ENCODE measurements around the gene USF2.

DNA sequence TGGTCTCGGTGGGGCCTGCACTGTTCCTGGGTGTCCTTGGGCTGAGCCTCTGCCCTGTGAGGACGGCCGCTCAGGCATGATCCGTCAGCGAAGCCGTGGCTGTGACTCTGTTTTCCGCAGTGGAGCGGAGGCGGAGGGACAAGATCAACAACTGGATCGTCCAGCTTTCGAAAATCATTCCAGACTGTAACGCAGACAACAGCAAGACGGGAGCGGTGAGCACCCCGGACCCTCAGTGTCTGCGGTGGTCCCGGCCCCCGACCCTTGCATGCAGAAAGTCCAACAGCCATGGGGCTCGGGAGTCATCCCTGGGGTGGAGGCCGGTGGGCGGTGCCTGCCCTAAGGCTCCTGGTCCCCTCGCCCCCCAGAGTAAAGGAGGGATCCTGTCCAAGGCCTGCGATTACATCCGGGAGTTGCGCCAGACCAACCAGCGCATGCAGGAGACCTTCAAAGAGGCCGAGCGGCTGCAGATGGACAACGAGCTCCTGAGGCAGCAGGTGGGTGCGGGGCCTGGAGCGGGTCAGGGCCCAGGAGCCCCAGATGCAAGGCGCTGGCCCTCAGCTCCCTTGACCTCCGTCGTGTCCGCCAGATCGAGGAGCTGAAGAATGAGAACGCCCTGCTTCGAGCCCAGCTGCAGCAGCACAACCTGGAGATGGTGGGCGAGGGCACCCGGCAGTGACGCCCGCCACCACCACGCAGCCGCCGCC, 10.0 kb downstream of the USF2 start:
- TF ChIP-seq MAFK (IDR thresholded peaks at IDR 0.05; ENCODE audit: low read depth, low read length), result no peak
- TF ChIP-seq CTCF (conservative IDR thresholded peaks at IDR 0.05; ENCODE audit: low read depth, low read length), result no peak
- no peak for TF ChIP-seq RFX5 (IDR thresholded peaks at IDR 0.05; ENCODE audit: low read depth, low read length)
- no peak for TF ChIP-seq RAD21 (IDR thresholded peaks at IDR 0.05; ENCODE audit: low read length)
- TF ChIP-seq POLR2A (IDR thresholded peaks at IDR 0.05; ENCODE audit: low read depth, low read length), result no peak
- no peak for TF ChIP-seq SMC3 (IDR thresholded peaks at IDR 0.05; ENCODE audit: low read depth, low read length)
- TF ChIP-seq, protein P1, sequence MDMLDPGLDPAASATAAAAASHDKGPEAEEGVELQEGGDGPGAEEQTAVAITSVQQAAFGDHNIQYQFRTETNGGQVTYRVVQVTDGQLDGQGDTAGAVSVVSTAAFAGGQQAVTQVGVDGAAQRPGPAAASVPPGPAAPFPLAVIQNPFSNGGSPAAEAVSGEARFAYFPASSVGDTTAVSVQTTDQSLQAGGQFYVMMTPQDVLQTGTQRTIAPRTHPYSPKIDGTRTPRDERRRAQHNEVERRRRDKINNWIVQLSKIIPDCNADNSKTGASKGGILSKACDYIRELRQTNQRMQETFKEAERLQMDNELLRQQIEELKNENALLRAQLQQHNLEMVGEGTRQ (IDR thresholded peaks at IDR 0.05; ENCODE audit: low read depth, low read length), result no peak
- no peak for TF ChIP-seq CEBPB (IDR thresholded peaks at IDR 0.05; ENCODE audit: low read depth, low read length)
- TF ChIP-seq CHD1 (IDR thresholded peaks at IDR 0.05; ENCODE audit: low read depth, low read length), result no peak
- TF ChIP-seq MXI1 (IDR thresholded peaks at IDR 0.05; ENCODE audit: borderline replicate concordance, low read depth, low read length), result no peak
- TF ChIP-seq, protein P2, sequence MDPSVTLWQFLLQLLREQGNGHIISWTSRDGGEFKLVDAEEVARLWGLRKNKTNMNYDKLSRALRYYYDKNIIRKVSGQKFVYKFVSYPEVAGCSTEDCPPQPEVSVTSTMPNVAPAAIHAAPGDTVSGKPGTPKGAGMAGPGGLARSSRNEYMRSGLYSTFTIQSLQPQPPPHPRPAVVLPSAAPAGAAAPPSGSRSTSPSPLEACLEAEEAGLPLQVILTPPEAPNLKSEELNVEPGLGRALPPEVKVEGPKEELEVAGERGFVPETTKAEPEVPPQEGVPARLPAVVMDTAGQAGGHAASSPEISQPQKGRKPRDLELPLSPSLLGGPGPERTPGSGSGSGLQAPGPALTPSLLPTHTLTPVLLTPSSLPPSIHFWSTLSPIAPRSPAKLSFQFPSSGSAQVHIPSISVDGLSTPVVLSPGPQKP (IDR thresholded peaks at IDR 0.05; ENCODE audit: borderline replicate concordance, low read depth, low read length), result no peak
- TF ChIP-seq RCOR1 (IDR thresholded peaks at IDR 0.05; ENCODE audit: insufficient replicate concordance, low read length), result no peak
- no peak for TF ChIP-seq MAZ (IDR thresholded peaks at IDR 0.05; ENCODE audit: borderline replicate concordance, low read depth, low read length)
- TF ChIP-seq NFE2L2 (IDR thresholded peaks at IDR 0.05; ENCODE audit: low read depth, low read length), result no peak

Measured in IMR-90 (cell line).